NCI-H82 treated with DMSO at 0.1 percent for 48 hours (cell line): ENCODE data around the gene CDK11B.
"Not testable (repeated sequence)": the region's sequence is repeated elsewhere in the genome, so short reads cannot be mapped to it uniquely, and the experiment has no call there.

Experiments used
- DNase-seq: peaks from one replicate; lab custom pipeline; 2025; ENCODE audit not compliant: unreplicated experiment; lab: John Stamatoyannopoulos, UW

The CDK11B gene

GRCh38 chr1:1600861-1601563 is 57.8 kb downstream of the CDK11B start:
- DNase-seq, result no peak

GRCh38 chr1:1599935-1600860 is 58.6 kb downstream of the CDK11B start, which contains the start of gene FNDC10:
Gene FNDC10 (minus strand): TSS chr1:1600135. CDS start chr1:1600015, 120 bp downstream.
- no peak for DNase-seq

GRCh38 chr1:1599030-1599934 is 59.5 kb downstream of the CDK11B start:
- no peak for DNase-seq

GRCh38 chr1:1598720-1599029 is 60.1 kb downstream of the CDK11B start:
- DNase-seq, result no peak

- DNase-seq, result no peak
These were observed 60.6 kb downstream of the CDK11B start for GRCh38 chr1:1598051-1598719.

- no peak for DNase-seq
These were observed 61.4 kb downstream of the CDK11B start for GRCh38 chr1:1597275-1597930.

- DNase-seq, result no peak
These were observed 62.1 kb downstream of the CDK11B start for GRCh38 chr1:1596493-1597274.

GRCh38 chr1:1595341-1595740 is 63.5 kb downstream of the CDK11B start:
- DNase-seq, result not testable (repeated sequence)

- no peak for DNase-seq
These were observed 64.1 kb downstream of the CDK11B start for GRCh38 chr1:1594602-1595260.

- DNase-seq, result no peak
These were observed 64.8 kb downstream of the CDK11B start for GRCh38 chr1:1593834-1594601.

GRCh38 chr1:1591452-1591851 is 67.4 kb downstream of the CDK11B start:
- DNase-seq, result no peak
